Fibroblast of lung (primary cell): Measurements from ENCODE around the gene ILDR1. TPM values are rescaled to one million over a fixed set of nuclear protein-coding genes. Genes with fewer than 3 reads are reported as not detected.
A peak's percentile ranks its signal among the peaks of the same experiment; 100 is the strongest.

Source experiments
- DNase-seq, 2 donors: peaks; one replicate each; pipeline versions ENCODE4 v3.0.0 to v3.0.0-alpha.2; 2010; ENCODE audit warnings: low read depth in 2 of 2
- H2AFZ ChIP-seq: 2 replicates; pipeline ENCODE4 v1.5.1; 2012; ENCODE audit warnings: low read length, control low read depth, inconsistent platforms
- H3K27ac ChIP-seq: 2 replicates; pipeline ENCODE4 v1.5.1; 2011; ENCODE audit warnings: low read length, control low read depth; ENCODE audit not compliant: insufficient read depth
- H3K27me3 ChIP-seq: 2 replicates; pipeline ENCODE4 v1.5.1; 2011; ENCODE audit warnings: mild to moderate bottlenecking, low read length; ENCODE audit not compliant: control insufficient read depth, insufficient read depth
- H3K36me3 ChIP-seq: 2 replicates; pipeline ENCODE4 v1.5.1; 2011; ENCODE audit warnings: low read length; ENCODE audit not compliant: control insufficient read depth, insufficient read depth
- H3K4me1 ChIP-seq: 2 replicates; pipeline ENCODE4 v1.5.1; 2011; ENCODE audit warnings: low read length; ENCODE audit not compliant: control insufficient read depth, insufficient read depth; ENCODE audit errors: extremely low read depth
- H3K4me2 ChIP-seq: 2 replicates; pipeline ENCODE4 v1.5.1; 2011; ENCODE audit warnings: low read length, control low read depth; ENCODE audit not compliant: insufficient read depth; ENCODE audit errors: extremely low read depth
- H3K4me3 ChIP-seq, 4 experiments: fragments of 200-600 bp in 1 of 4; sonication (generic) in 1 of 4; replicated peaks in 1 of 4; 2 replicates each; pipeline ENCODE4 v1.5.1; 2011 to 2016; ENCODE audit warnings: low read length in 4 of 4, low read depth in 3 of 4, mild to moderate bottlenecking in 3 of 4, control low read depth in 2 of 4, inconsistent platforms in 1 of 4, mixed read lengths in 1 of 4; ENCODE audit not compliant: insufficient read depth in 1 of 4; ENCODE audit errors: control extremely low read depth in 1 of 4
- H3K79me2 ChIP-seq: 2 replicates; pipeline ENCODE4 v1.5.1; 2012; ENCODE audit warnings: mild to moderate bottlenecking, low read length, inconsistent platforms; ENCODE audit not compliant: control insufficient read depth, insufficient read depth
- H3K9ac ChIP-seq: 2 replicates; pipeline ENCODE4 v1.5.1; 2011; ENCODE audit warnings: mild to moderate bottlenecking, low read length, control low read depth; ENCODE audit not compliant: insufficient read depth
- H3K9me3 ChIP-seq: 2 replicates; pipeline ENCODE4 v1.5.1; 2012; ENCODE audit warnings: low read depth, low read length; ENCODE audit not compliant: control insufficient read depth, insufficient read depth
- H4K20me1 ChIP-seq: 2 replicates; pipeline ENCODE4 v1.5.1; 2011; ENCODE audit warnings: low read length; ENCODE audit not compliant: control insufficient read depth, insufficient read depth; ENCODE audit errors: extremely low read depth
- EZH2 ChIP-seq: IDR thresholded peaks from 2 replicates; pipeline ENCODE4 v1.5.1; 2012; ENCODE audit warnings: low read length, control low read depth, mild to moderate bottlenecking; ENCODE audit errors: missing control alignments
- polyA plus RNA-seq, 2 donors: library from polyadenylated mRNA; depleted of rRNA in 1 of 2; stranded (reverse) in 1 of 2; unstranded in 1 of 2; fragments of >200 nt; gene quantifications; 2 replicates each; pipeline ENCODE4 v1.2.1, GENCODE V29; 2011 to 2012; ENCODE audit warnings: missing spikeins in 1 of 2
- total RNA-seq: library from RNA; depleted of rRNA; stranded (reverse); fragments of >200 nt; gene quantifications from 2 replicates; pipeline ENCODE4 v1.2.1, GENCODE V29; 2014
- TF ChIP-seq, protein P1 (sequence below), 2 donors: IDR thresholded peaks in 1 of 2; conservative IDR thresholded peaks in 1 of 2; 1 replicate in 1 of 2; 2 replicates in 1 of 2; pipeline ENCODE4 v1.5.1; 2011 to 2012; ENCODE audit warnings: low read length in 2 of 2, control low read depth in 1 of 2, inconsistent platforms in 1 of 2, low read depth in 1 of 2, mild to moderate bottlenecking in 1 of 2

The ILDR1 gene
- total and polyA plus RNA-seq, 2 donors (not counting 1 experiment from before 2014, with no cell fraction given): not detected

DNA sequence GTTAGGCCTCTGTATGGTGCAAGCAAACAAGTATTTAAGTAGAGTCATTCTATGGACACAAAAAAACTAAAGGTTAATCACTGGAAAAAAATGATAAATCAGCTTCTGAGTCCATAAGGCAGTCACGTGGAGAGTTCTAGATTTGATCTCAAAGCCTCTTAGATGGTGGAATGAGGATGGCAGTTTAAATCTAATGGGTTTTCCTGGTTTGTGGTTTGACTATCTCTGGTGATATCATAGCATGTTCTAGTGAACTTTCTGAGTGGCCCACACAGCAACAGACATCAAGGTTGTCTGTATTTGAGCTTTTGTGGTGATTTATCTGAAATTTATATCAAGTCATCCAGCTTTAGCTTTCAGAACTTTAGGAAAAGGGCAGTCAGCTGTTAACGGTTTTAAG, 52.4 kb downstream of the ILDR1 start:
- H3K4me2 ChIP-seq: no peak overlapping the region
- no peak overlapping the region for H2AFZ ChIP-seq
- no peak overlapping the region for H3K9ac ChIP-seq
- no peaks in the 10 kb centered on the region for H3K4me1 ChIP-seq
- no peaks in the 10 kb centered on the region for H3K9me3 ChIP-seq
- H3K36me3 ChIP-seq: no peaks in the 10 kb centered on the region
- H3K27ac ChIP-seq: no peak overlapping the region
- H3K4me3 ChIP-seq: no peak overlapping the region
- no peaks in the 10 kb centered on the region for H3K79me2 ChIP-seq
- no peaks in the 10 kb centered on the region for H3K27me3 ChIP-seq
- no peaks in the 10 kb centered on the region for H4K20me1 ChIP-seq
- no peak for TF ChIP-seq EZH2
- TF ChIP-seq, protein P1, sequence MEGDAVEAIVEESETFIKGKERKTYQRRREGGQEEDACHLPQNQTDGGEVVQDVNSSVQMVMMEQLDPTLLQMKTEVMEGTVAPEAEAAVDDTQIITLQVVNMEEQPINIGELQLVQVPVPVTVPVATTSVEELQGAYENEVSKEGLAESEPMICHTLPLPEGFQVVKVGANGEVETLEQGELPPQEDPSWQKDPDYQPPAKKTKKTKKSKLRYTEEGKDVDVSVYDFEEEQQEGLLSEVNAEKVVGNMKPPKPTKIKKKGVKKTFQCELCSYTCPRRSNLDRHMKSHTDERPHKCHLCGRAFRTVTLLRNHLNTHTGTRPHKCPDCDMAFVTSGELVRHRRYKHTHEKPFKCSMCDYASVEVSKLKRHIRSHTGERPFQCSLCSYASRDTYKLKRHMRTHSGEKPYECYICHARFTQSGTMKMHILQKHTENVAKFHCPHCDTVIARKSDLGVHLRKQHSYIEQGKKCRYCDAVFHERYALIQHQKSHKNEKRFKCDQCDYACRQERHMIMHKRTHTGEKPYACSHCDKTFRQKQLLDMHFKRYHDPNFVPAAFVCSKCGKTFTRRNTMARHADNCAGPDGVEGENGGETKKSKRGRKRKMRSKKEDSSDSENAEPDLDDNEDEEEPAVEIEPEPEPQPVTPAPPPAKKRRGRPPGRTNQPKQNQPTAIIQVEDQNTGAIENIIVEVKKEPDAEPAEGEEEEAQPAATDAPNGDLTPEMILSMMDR (conservative IDR thresholded peaks at IDR 0.05 in 1 of 2, IDR thresholded peaks at IDR 0.05 in 1 of 2; ENCODE audit: low read depth in 1 of 2, low read length in 2 of 2): no peak
- peak in 1 of 2 donors; percentile 16 for DNase-seq

DNA sequence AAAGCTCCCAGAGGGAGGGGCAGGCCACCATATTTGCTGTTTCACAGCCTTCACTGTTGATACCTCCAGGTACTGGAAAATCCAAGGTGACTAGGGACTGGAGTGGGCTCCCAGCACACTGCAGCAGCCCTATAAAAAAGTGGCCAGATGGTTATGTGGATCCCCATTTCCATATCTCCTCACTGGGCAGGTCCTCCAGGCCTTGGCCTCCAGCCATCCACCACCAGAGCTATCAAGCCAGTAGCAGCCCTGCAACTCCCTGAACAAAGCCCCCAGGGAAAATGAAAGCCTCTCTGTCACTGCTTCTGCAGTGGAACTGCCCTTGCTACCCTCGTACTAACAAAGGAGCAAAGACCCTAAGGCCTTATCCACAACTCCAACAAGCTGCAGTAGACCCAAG, 58.4 kb downstream of the ILDR1 start:
- Histone ChIP-seq H3K9ac (no peak overlapping the region), H3K27ac (no peak overlapping the region), H3K79me2 (no peaks in the 10 kb centered on the region), H3K4me2 (no peak overlapping the region), H3K9me3 (no peaks in the 10 kb centered on the region), H3K27me3 (no peaks in the 10 kb centered on the region), H3K4me3 (no peak overlapping the region), H3K36me3 (no peaks in the 10 kb centered on the region), H3K4me1 (no peaks in the 10 kb centered on the region), H4K20me1 (no peaks in the 10 kb centered on the region), H2AFZ (no peak overlapping the region)
- TF ChIP-seq, protein P1 (conservative IDR thresholded peaks at IDR 0.05 in 1 of 2, IDR thresholded peaks at IDR 0.05 in 1 of 2; ENCODE audit: low read depth in 1 of 2, low read length in 2 of 2): no peak
- no peak for TF ChIP-seq EZH2
- DNase-seq: no peak

DNA sequence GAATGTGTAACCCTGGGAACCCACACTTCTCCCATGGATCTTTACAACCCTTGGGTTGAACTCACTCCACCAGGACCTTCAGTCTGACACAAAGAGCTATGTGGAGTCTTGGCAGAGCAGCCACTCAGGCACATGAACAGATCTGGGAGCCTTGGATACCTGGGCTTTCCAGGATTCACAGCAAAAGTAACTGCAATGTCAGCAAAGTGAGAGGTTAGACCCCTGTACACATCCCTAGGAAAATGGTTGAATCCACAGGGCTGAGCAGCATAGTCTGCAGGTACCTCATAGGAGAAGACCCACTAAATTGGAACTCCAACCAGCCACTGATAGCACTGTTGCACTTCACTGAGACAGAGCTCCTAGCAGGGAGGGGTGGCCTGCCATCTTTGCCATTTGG, 59.6 kb downstream of the ILDR1 start:
- H3K27ac ChIP-seq: no peak overlapping the region
- no peaks in the 10 kb centered on the region for H4K20me1 ChIP-seq
- no peaks in the 10 kb centered on the region for H3K4me1 ChIP-seq
- no peak overlapping the region for H3K9ac ChIP-seq
- no peaks in the 10 kb centered on the region for H3K9me3 ChIP-seq
- TF ChIP-seq EZH2: no peak
- TF ChIP-seq, protein P1 (conservative IDR thresholded peaks at IDR 0.05 in 1 of 2, IDR thresholded peaks at IDR 0.05 in 1 of 2; ENCODE audit: low read depth in 1 of 2, low read length in 2 of 2): no peak
- no peak for DNase-seq
- H3K36me3 ChIP-seq: no peaks in the 10 kb centered on the region
- H3K27me3 ChIP-seq: no peaks in the 10 kb centered on the region
- no peak overlapping the region for H2AFZ ChIP-seq
- no peaks in the 10 kb centered on the region for H3K79me2 ChIP-seq
- no peak overlapping the region for H3K4me3 ChIP-seq
- no peak overlapping the region for H3K4me2 ChIP-seq
